HEK293 (cell line): ENCODE data around the gene CIC.

Experiments
- CTCF ChIA-PET: fragments of 350-600 bp; formaldehyde crosslinking; extraction: SDS; loops from one replicate; lab custom pipeline; 2021; ENCODE audit warnings: antibody characterized with exemption; lab: Yijun Ruan, JAX
- POLR2A ChIA-PET: fragments of 300-600 bp; formaldehyde crosslinking; extraction: SDS; loops from one replicate; lab custom pipeline; 2020; ENCODE audit warnings: antibody characterized with exemption, inconsistent platforms; lab: Yijun Ruan, JAX
- H3K27ac ChIP-seq: fragments of 200-500 bp; sonication (Bioruptor generic); 2 replicates; pipeline ENCODE4 v1.5.1; 2014; ENCODE audit warnings: low read depth, low read length, control low read depth, inconsistent platforms; ENCODE audit errors: extremely low read depth
- H3K36me3 ChIP-seq, 2 experiments: fragments of 200-500 bp in 1 of 2; sonication (Bioruptor generic) in 1 of 2; 1 replicate in 1 of 2; 2 replicates in 1 of 2; pipeline ENCODE4 v1.5.1; 2014 to 2017; ENCODE audit warnings: inconsistent platforms in 2 of 2, low read length in 2 of 2; ENCODE audit not compliant: control insufficient read depth in 2 of 2, insufficient read depth in 1 of 2
- H3K4me1 ChIP-seq: fragments of 200-500 bp; sonication (Bioruptor generic); 2 replicates; pipeline ENCODE4 v1.5.1; 2014; ENCODE audit warnings: mild to moderate bottlenecking, low read length, inconsistent platforms; ENCODE audit not compliant: control insufficient read depth, insufficient read depth
- H3K4me3 ChIP-seq: 2 replicates; pipeline ENCODE4 v1.5.1; 2011; ENCODE audit warnings: low read depth, mild to moderate bottlenecking, control low read depth, low read length, moderate library complexity
- H3K9me3 ChIP-seq: fragments of 200-500 bp; sonication (Bioruptor generic); 2 replicates; pipeline ENCODE4 v1.5.1; 2014; ENCODE audit warnings: low read depth, low read length, inconsistent platforms; ENCODE audit not compliant: control insufficient read depth, insufficient read depth
- GLIS2 ChIP-seq: fragments of 450-650 bp; formaldehyde crosslinking; IDR thresholded peaks from 2 replicates; pipeline ENCODE4 v1.5.1; 2016; ENCODE audit warnings: missing biosample characterization, missing genetic modification characterization
- KLF8 ChIP-seq: fragments of 450-650 bp; formaldehyde crosslinking; IDR thresholded peaks from 2 replicates; pipeline ENCODE4 v1.5.1; 2016; ENCODE audit warnings: missing biosample characterization, missing genetic modification characterization
- MEIS1 ChIP-seq: sonication (generic); formaldehyde crosslinking; IDR thresholded peaks from 2 replicates; pipeline ENCODE4 v1.8.1; 2022; ENCODE audit warnings: missing genetic modification reagents, mild to moderate bottlenecking, borderline replicate concordance
- RBAK ChIP-seq: fragments of 450-650 bp; formaldehyde crosslinking; IDR thresholded peaks from 2 replicates; pipeline ENCODE4 v1.5.1; 2016; ENCODE audit warnings: missing biosample characterization, missing genetic modification characterization
- SCRT2 ChIP-seq: fragments of 450-650 bp; formaldehyde crosslinking; IDR thresholded peaks from 2 replicates; pipeline ENCODE4 v1.5.1; 2016; ENCODE audit warnings: missing biosample characterization, missing genetic modification characterization
- YY2 ChIP-seq: fragments of 450-650 bp; formaldehyde crosslinking; IDR thresholded peaks from 2 replicates; pipeline ENCODE4 v1.5.1; 2016; ENCODE audit warnings: missing biosample characterization, missing genetic modification characterization
- ZBTB7A ChIP-seq: fragments of 450-650 bp; formaldehyde crosslinking; IDR thresholded peaks from 2 replicates; pipeline ENCODE4 v1.5.1; 2016; ENCODE audit warnings: low read depth, missing biosample characterization, missing genetic modification characterization
- ZBTB8A ChIP-seq: fragments of 450-650 bp; formaldehyde crosslinking; IDR thresholded peaks from 2 replicates; pipeline ENCODE4 v1.5.1; 2016; ENCODE audit warnings: missing biosample characterization, missing genetic modification characterization
- ZFHX2 ChIP-seq: fragments of 450-650 bp; formaldehyde crosslinking; conservative IDR thresholded peaks from 2 replicates; pipeline ENCODE4 v1.5.1; 2016; ENCODE audit warnings: missing biosample characterization, missing genetic modification characterization
- ZFP69B ChIP-seq: fragments of 450-650 bp; formaldehyde crosslinking; IDR thresholded peaks from 2 replicates; pipeline ENCODE4 v1.5.1; 2016; ENCODE audit warnings: missing biosample characterization, missing genetic modification characterization
- ZIC2 ChIP-seq: fragments of 450-650 bp; formaldehyde crosslinking; IDR thresholded peaks from 2 replicates; pipeline ENCODE4 v1.5.1; 2016; ENCODE audit warnings: missing biosample characterization, missing genetic modification characterization
- ZNF404 ChIP-seq: fragments of 450-650 bp; formaldehyde crosslinking; IDR thresholded peaks from 2 replicates; pipeline ENCODE4 v1.5.1; 2017; ENCODE audit warnings: missing biosample characterization, missing genetic modification characterization
- ZNF654 ChIP-seq: fragments of 450-650 bp; formaldehyde crosslinking; IDR thresholded peaks from 2 replicates; pipeline ENCODE4 v1.5.1; 2016; ENCODE audit warnings: low read depth, missing biosample characterization, missing genetic modification characterization
- TF ChIP-seq, protein P1 (sequence below): fragments of 450-650 bp; formaldehyde crosslinking; IDR thresholded peaks from 2 replicates; pipeline ENCODE4 v1.5.1; 2017; ENCODE audit warnings: missing biosample characterization, missing genetic modification characterization
- TF ChIP-seq, protein P2 (sequence below): fragments of 450-650 bp; formaldehyde crosslinking; IDR thresholded peaks from 2 replicates; pipeline ENCODE4 v1.5.1; 2016; ENCODE audit warnings: missing biosample characterization, missing genetic modification characterization
- TF ChIP-seq, protein P3 (sequence below): fragments of 450-650 bp; formaldehyde crosslinking; IDR thresholded peaks from 2 replicates; pipeline ENCODE4 v1.5.1; 2016; ENCODE audit warnings: missing biosample characterization, missing genetic modification characterization
- TF ChIP-seq, protein P4 (sequence below): fragments of 450-650 bp; formaldehyde crosslinking; IDR thresholded peaks from 2 replicates; pipeline ENCODE4 v1.5.1; 2016; ENCODE audit warnings: missing biosample characterization, missing genetic modification characterization, low read depth
- TF ChIP-seq, protein P5 (sequence below): fragments of 450-650 bp; formaldehyde crosslinking; IDR thresholded peaks from 2 replicates; pipeline ENCODE4 v1.5.1; 2017; ENCODE audit warnings: missing biosample characterization, mild to moderate bottlenecking, missing genetic modification characterization, moderate library complexity
- TF ChIP-seq, protein P6 (sequence below): fragments of 450-650 bp; formaldehyde crosslinking; conservative IDR thresholded peaks from 2 replicates; pipeline ENCODE4 v1.5.1; 2016; ENCODE audit warnings: low read depth, missing biosample characterization, missing genetic modification characterization

CIC gene

DNA sequence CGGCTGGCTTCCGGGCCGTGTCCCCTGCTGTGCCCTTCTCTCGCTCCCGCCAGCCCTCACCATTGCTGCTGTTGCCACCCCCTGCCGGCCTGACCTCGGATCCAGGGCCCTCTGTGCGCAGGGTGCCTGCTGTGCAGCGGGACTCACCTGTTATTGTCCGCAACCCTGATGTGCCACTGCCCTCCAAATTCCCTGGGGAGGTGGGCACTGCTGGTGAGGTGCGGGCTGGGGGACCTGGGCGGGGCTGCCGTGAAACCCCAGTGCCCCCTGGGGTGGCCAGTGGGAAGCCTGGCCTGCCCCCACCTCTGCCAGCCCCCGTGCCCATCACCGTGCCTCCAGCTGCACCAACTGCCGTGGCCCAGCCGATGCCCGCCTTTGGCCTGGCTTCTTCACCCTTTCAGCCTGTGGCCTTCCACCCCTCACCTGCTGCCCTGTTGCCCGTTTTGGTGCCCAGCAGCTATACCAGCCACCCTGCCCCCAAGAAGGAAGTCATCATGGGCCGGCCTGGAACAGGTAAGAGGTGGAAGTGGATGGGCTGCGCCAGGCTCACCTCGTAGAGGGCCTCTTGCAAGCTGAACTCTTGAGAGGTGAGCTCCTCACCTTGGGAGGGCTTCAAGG, 5.1 kb downstream of the CIC start:
- Histone ChIP-seq H3K4me1 (peaks cover 22% of the 10 kb centered on the region), H3K9me3 (no peaks in the 10 kb centered on the region), H3K4me3 (no peak overlapping the region), H3K27ac (peak overlapping the region; percentile 39; the same call in 1 of the 2 replicates), H3K36me3 (peaks cover 5 to 48% of the 10 kb centered on the region in 2 experiments)
- CTCF ChIA-PET = interaction anchor here (1.1 to 2.0 kb wide), 2 partner anchors 29 to 30 kb away, joined by 8 to 9 read pairs; no protein-coding TSS in a partner anchor
- POLR2A ChIA-PET = interaction anchor here (12.3 kb wide), 1 partner anchor 27 kb away, joined by 242 read pairs; the partner anchor contains the start of gene GSK3A
- TF ChIP-seq ZBTB8A (tag by site-specific recombination) (peak; percentile 27; the same call in 1 of the 2 replicates), ZIC2 (tag by site-specific recombination) (peak; percentile 28; the same call in 1 of the 2 replicates), GLIS2 (tag by site-specific recombination) (peak; percentile 19; the same call in 1 of the 2 replicates)
- TF ChIP-seq, protein P1, sequence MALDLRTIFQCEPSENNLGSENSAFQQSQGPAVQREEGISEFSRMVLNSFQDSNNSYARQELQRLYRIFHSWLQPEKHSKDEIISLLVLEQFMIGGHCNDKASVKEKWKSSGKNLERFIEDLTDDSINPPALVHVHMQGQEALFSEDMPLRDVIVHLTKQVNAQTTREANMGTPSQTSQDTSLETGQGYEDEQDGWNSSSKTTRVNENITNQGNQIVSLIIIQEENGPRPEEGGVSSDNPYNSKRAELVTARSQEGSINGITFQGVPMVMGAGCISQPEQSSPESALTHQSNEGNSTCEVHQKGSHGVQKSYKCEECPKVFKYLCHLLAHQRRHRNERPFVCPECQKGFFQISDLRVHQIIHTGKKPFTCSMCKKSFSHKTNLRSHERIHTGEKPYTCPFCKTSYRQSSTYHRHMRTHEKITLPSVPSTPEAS (tag by site-specific recombination) = no peak
- TF ChIP-seq, protein P2, sequence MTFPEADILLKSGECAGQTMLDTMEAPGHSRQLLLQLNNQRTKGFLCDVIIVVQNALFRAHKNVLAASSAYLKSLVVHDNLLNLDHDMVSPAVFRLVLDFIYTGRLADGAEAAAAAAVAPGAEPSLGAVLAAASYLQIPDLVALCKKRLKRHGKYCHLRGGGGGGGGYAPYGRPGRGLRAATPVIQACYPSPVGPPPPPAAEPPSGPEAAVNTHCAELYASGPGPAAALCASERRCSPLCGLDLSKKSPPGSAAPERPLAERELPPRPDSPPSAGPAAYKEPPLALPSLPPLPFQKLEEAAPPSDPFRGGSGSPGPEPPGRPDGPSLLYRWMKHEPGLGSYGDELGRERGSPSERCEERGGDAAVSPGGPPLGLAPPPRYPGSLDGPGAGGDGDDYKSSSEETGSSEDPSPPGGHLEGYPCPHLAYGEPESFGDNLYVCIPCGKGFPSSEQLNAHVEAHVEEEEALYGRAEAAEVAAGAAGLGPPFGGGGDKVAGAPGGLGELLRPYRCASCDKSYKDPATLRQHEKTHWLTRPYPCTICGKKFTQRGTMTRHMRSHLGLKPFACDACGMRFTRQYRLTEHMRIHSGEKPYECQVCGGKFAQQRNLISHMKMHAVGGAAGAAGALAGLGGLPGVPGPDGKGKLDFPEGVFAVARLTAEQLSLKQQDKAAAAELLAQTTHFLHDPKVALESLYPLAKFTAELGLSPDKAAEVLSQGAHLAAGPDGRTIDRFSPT (tag by site-specific recombination) = peak; percentile 79

DNA sequence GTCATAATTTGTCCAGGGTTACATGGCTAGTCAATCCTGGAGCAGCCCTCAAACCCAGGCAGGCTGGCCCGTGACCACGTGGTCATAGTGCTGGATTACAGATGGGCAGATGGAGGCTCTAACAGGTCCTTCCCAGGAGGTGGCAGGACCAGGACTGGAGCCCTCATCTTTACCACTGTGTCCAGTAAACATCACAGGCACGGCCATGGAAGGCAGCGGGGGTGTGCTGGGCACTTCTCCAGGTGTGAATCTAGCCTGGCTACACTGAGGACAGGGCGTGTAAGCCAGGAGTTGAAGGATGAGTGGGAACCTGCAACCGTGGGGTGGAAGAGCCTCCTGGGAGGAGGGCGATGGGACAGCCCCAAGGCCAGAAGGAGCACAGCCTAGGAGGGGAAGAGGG, 6.1 kb downstream of the CIC start:
- POLR2A ChIA-PET = interaction anchor here (12.3 kb wide), 1 partner anchor 28 kb away, joined by 242 read pairs; the partner anchor contains the start of gene GSK3A
- H3K9me3 ChIP-seq = no peaks in the 10 kb centered on the region
- no peak overlapping the region for H3K4me3 ChIP-seq
- CTCF ChIA-PET = interaction anchor here (0.7 to 1.1 kb wide), 3 partner anchors 31 to 1412 kb away, joined by 3 to 8 read pairs (median 3); no protein-coding TSS in a partner anchor
- no peak overlapping the region for H3K27ac ChIP-seq
- H3K4me1 ChIP-seq = peaks cover 21% of the 10 kb centered on the region
- H3K36me3 ChIP-seq = peaks cover 5 to 48% of the 10 kb centered on the region in 2 experiments
- TF ChIP-seq MEIS1 (CRISPR knock-in tag) = no peak
- no peak for TF ChIP-seq YY2 (tag by site-specific recombination)
- no peak for TF ChIP-seq RBAK (tag by site-specific recombination)
- 0 out of 2 replicates have a peak, but pooled peaks have one; percentile 41 for TF ChIP-seq GLIS2 (tag by site-specific recombination)
- no peak for TF ChIP-seq ZNF404 (tag by site-specific recombination)
- TF ChIP-seq, protein P3, sequence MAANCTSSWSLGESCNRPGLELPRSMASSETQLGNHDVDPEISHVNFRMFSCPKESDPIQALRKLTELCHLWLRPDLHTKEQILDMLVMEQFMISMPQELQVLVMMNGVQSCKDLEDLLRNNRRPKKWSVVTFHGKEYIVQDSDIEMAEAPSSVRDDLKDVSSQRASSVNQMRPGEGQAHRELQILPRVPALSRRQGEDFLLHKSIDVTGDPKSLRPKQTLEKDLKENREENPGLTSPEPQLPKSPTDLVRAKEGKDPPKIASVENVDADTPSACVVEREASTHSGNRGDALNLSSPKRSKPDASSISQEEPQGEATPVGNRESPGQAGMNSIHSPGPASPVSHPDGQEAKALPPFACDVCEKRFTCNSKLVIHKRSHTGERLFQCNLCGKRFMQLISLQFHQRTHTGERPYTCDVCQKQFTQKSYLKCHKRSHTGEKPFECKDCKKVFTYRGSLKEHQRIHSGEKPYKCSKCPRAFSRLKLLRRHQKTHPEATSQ (tag by site-specific recombination) = no peak
- TF ChIP-seq ZNF654 (tag by site-specific recombination) = no peak
- TF ChIP-seq, protein P4, sequence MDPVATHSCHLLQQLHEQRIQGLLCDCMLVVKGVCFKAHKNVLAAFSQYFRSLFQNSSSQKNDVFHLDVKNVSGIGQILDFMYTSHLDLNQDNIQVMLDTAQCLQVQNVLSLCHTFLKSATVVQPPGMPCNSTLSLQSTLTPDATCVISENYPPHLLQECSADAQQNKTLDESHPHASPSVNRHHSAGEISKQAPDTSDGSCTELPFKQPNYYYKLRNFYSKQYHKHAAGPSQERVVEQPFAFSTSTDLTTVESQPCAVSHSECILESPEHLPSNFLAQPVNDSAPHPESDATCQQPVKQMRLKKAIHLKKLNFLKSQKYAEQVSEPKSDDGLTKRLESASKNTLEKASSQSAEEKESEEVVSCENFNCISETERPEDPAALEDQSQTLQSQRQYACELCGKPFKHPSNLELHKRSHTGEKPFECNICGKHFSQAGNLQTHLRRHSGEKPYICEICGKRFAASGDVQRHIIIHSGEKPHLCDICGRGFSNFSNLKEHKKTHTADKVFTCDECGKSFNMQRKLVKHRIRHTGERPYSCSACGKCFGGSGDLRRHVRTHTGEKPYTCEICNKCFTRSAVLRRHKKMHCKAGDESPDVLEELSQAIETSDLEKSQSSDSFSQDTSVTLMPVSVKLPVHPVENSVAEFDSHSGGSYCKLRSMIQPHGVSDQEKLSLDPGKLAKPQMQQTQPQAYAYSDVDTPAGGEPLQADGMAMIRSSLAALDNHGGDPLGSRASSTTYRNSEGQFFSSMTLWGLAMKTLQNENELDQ (tag by site-specific recombination) = no peak
- TF ChIP-seq, protein P5, sequence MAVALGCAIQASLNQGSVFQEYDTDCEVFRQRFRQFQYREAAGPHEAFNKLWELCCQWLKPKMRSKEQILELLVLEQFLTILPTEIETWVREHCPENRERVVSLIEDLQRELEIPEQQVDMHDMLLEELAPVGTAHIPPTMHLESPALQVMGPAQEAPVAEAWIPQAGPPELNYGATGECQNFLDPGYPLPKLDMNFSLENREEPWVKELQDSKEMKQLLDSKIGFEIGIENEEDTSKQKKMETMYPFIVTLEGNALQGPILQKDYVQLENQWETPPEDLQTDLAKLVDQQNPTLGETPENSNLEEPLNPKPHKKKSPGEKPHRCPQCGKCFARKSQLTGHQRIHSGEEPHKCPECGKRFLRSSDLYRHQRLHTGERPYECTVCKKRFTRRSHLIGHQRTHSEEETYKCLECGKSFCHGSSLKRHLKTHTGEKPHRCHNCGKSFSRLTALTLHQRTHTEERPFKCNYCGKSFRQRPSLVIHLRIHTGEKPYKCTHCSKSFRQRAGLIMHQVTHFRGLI (tag by site-specific recombination) = no peak
- peak; percentile 56 for TF ChIP-seq SCRT2 (tag by site-specific recombination)
- no peak for TF ChIP-seq KLF8 (tag by site-specific recombination)
- TF ChIP-seq ZBTB7A (tag by site-specific recombination) = no peak
- TF ChIP-seq, protein P6, sequence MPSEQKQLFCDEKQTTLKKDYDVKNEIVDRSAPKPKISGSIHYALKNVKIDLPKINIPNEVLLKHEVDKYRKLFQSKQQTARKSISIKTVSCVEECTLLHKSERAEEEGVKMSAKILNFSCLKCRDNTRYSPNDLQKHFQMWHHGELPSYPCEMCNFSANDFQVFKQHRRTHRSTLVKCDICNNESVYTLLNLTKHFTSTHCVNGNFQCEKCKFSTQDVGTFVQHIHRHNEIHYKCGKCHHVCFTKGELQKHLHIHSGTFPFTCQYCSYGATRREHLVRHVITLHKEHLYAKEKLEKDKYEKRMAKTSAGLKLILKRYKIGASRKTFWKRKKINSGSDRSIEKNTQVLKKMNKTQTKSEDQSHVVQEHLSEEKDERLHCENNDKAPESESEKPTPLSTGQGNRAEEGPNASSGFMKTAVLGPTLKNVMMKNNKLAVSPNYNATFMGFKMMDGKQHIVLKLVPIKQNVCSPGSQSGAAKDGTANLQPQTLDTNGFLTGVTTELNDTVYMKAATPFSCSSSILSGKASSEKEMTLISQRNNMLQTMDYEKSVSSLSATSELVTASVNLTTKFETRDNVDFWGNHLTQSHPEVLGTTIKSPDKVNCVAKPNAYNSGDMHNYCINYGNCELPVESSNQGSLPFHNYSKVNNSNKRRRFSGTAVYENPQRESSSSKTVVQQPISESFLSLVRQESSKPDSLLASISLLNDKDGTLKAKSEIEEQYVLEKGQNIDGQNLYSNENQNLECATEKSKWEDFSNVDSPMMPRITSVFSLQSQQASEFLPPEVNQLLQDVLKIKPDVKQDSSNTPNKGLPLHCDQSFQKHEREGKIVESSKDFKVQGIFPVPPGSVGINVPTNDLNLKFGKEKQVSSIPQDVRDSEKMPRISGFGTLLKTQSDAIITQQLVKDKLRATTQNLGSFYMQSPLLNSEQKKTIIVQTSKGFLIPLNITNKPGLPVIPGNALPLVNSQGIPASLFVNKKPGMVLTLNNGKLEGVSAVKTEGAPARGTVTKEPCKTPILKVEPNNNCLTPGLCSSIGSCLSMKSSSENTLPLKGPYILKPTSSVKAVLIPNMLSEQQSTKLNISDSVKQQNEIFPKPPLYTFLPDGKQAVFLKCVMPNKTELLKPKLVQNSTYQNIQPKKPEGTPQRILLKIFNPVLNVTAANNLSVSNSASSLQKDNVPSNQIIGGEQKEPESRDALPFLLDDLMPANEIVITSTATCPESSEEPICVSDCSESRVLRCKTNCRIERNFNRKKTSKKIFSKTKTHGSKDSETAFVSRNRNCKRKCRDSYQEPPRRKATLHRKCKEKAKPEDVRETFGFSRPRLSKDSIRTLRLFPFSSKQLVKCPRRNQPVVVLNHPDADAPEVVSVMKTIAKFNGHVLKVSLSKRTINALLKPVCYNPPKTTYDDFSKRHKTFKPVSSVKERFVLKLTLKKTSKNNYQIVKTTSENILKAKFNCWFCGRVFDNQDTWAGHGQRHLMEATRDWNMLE = no peak
- TF ChIP-seq ZFHX2 (tag by site-specific recombination) = peak; percentile 18; the same call in 1 of the 2 replicates
- TF ChIP-seq ZFP69B (tag by site-specific recombination) = no peak
